HepG2 (cell line): ENCODE measurements around the gene ZBTB48. TPM values are rescaled to one million over a fixed set of nuclear protein-coding genes. Genes with fewer than 3 reads are reported as not detected.

ENCODE experiments used
- ASH2L ChIP-seq: fragments of 300-600, 200-600 bp; sonication (generic); IDR thresholded peaks from 2 replicates; pipeline ENCODE4 v1.7.0; 2017; ENCODE audit warnings: low read depth, mild to moderate bottlenecking, moderate library complexity, mixed read lengths, low read length; ENCODE audit not compliant: insufficient read length
- ATF1 ChIP-seq: IDR thresholded peaks from 2 replicates; pipeline ENCODE4 v1.6.1; 2016; ENCODE audit warnings: mild to moderate bottlenecking, control low read depth
- FOXK2 ChIP-seq: fragments of 450-650 bp; IDR thresholded peaks from 2 replicates; pipeline ENCODE4 v1.6.1; 2016
- HBP1 ChIP-seq: IDR thresholded peaks from 2 replicates; pipeline ENCODE4 v1.6.1; 2016; ENCODE audit warnings: low read depth, control low read depth
- HDAC2 ChIP-seq: sonication (generic); formaldehyde crosslinking; IDR thresholded peaks from 2 replicates; pipeline ENCODE4 v1.4.0; 2020; ENCODE audit warnings: missing genetic modification reagents
- HMGXB3 ChIP-seq: sonication (generic); formaldehyde crosslinking; IDR thresholded peaks from 2 replicates; pipeline ENCODE4 v1.4.0; 2020; ENCODE audit warnings: missing genetic modification reagents, borderline replicate concordance
- MED8 ChIP-seq: sonication (generic); formaldehyde crosslinking; IDR thresholded peaks from 2 replicates; pipeline ENCODE4 v1.8.1; 2023; ENCODE audit warnings: mild to moderate bottlenecking, missing genetic modification reagents; ENCODE audit not compliant: insufficient replicate concordance
- MIER3 ChIP-seq: IDR thresholded peaks from 2 replicates; pipeline ENCODE4 v1.6.1; 2016; ENCODE audit warnings: missing compliant biosample characterization, borderline replicate concordance
- PLRG1 ChIP-seq: fragments of 450-650 bp; conservative IDR thresholded peaks from 2 replicates; pipeline ENCODE4 v1.6.1; 2016
- PPARG ChIP-seq: conservative IDR thresholded peaks from 2 replicates; pipeline ENCODE4 v1.6.1; 2016; ENCODE audit warnings: missing biosample characterization, missing genetic modification reagents
- REL ChIP-seq: sonication (generic); formaldehyde crosslinking; conservative IDR thresholded peaks from 2 replicates; pipeline ENCODE4 v1.8.0; 2022; ENCODE audit warnings: mild to moderate bottlenecking, missing genetic modification reagents, moderate library complexity
- SKI ChIP-seq: fragments of 450-650 bp; IDR thresholded peaks from one replicate; pipeline ENCODE4 v1.6.1; 2018; ENCODE audit warnings: mild to moderate bottlenecking; ENCODE audit not compliant: partially characterized antibody
- TOE1 ChIP-seq: sonication (generic); formaldehyde crosslinking; IDR thresholded peaks from 2 replicates; pipeline ENCODE4 v1.4.0; 2020; ENCODE audit warnings: mild to moderate bottlenecking, missing genetic modification reagents
- ZNF282 ChIP-seq: fragments of 450-650 bp; IDR thresholded peaks from 2 replicates; pipeline ENCODE4 v1.6.1; 2018; ENCODE audit not compliant: partially characterized antibody
- ZNF362 ChIP-seq: sonication (generic); formaldehyde crosslinking; IDR thresholded peaks from 2 replicates; pipeline ENCODE4 v1.4.0; 2020; ENCODE audit warnings: missing genetic modification reagents, mild to moderate bottlenecking, borderline replicate concordance
- ZNF503 ChIP-seq: sonication (generic); formaldehyde crosslinking; IDR thresholded peaks from 2 replicates; pipeline ENCODE4 v1.4.0; 2020; ENCODE audit warnings: missing genetic modification reagents
- ZSCAN25 ChIP-seq: sonication (generic); formaldehyde crosslinking; IDR thresholded peaks from 2 replicates; pipeline ENCODE4 v1.8.0; 2022; ENCODE audit warnings: mild to moderate bottlenecking, missing genetic modification reagents
- polyA plus RNA-seq, 8 experiments: library from polyadenylated mRNA; depleted of rRNA in 3 of 8; stranded (reverse) in 7 of 8; unstranded in 1 of 8; fragments of >200 nt; fragmentation: Illumina TruSeq in 4 of 8; extraction: Trizol in 4 of 8; gene quantifications; 2 replicates each; pipeline versions ENCODE4 v1.2.1 to v1.2.3, GENCODE V29; 2011 to 2016; ENCODE audit warnings: low read depth in 4 of 8, missing spikeins in 1 of 8, mixed read lengths in 1 of 8; ENCODE audit not compliant: insufficient read depth in 1 of 8
- total RNA-seq, 5 experiments: library from RNA; depleted of rRNA; stranded (reverse); fragments of >200 nt; fragmentation: Illumina TruSeq; extraction: Trizol; gene quantifications; 2 replicates each; pipeline ENCODE4 v1.2.3, GENCODE V29; 2016; ENCODE audit warnings: low read depth in 1 of 5
- TF ChIP-seq, protein P1 (sequence below): sonication (generic); formaldehyde crosslinking; IDR thresholded peaks from 2 replicates; pipeline ENCODE4 v1.4.0; 2020; ENCODE audit warnings: mild to moderate bottlenecking, missing genetic modification reagents, borderline replicate concordance
- TF ChIP-seq, protein P2 (sequence below): IDR thresholded peaks from 2 replicates; pipeline ENCODE4 v1.6.1; 2016; ENCODE audit warnings: mild to moderate bottlenecking, missing biosample characterization, missing genetic modification reagents

The ZBTB48 gene
- total and polyA plus RNA-seq, 2 of the 13 experiments (the other 11 are each of a cell fraction or from before 2014, with no cell fraction given), result 13.0 to 17.1 TPM

DNA sequence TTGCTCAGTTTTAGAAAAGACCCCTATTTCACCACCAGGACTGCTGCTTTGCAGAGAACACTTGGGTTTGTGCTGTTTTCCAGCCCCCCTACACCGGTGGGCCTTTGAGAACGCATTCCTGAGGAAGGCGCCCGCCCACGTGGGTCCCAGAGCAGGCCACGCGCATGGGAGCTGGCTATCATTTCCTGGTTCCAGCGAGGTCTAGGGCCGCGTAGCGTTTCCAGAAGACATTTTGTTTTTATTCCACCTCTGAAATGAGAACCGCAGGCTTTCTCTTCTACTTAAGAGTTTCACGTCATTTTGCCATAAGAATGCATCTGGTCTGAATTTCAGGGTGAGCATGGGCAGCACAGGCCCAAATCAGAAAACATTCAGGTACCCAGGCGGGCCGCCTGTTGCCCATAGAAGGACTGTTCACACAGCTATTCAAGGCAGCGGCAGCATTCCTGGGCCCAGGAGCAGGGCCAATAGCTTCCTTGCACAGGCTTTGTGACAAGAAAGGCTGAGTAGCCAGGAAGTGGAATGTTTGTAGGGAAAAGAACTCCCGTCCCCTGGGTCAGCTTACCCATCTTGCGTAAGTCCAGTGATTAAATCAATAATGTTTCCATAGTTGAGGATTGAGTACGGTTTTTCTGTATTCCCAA lies 24.2 kb downstream of the ZBTB48 start (continued):
- TF ChIP-seq ZSCAN25 (no peak), SKI (no peak), ZNF282 (no peak), ZNF362 (CRISPR knock-in tag) (no peak), ATF1 (CRISPR knock-in tag) (no peak; the same call in 1 of the 2 replicates), PPARG (CRISPR knock-in tag) (peak; percentile 43; the same call in 1 of the 2 replicates), MED8 (CRISPR knock-in tag) (peak; percentile 23), REL (no peak), TOE1 (CRISPR knock-in tag) (no peak), HBP1 (CRISPR knock-in tag) (no peak; the same call in 1 of the 2 replicates), FOXK2 (no peak), PLRG1 (no peak), HMGXB3 (peak; percentile 51; the same call in 1 of the 2 replicates), ZNF503 (CRISPR knock-in tag) (no peak), HDAC2 (CRISPR knock-in tag) (peak; percentile 61; the same call in 1 of the 2 replicates), MIER3 (0 out of 2 replicates have a peak, but pooled peaks have one; percentile 22), ASH2L (no peak)
- TF ChIP-seq, protein P1, sequence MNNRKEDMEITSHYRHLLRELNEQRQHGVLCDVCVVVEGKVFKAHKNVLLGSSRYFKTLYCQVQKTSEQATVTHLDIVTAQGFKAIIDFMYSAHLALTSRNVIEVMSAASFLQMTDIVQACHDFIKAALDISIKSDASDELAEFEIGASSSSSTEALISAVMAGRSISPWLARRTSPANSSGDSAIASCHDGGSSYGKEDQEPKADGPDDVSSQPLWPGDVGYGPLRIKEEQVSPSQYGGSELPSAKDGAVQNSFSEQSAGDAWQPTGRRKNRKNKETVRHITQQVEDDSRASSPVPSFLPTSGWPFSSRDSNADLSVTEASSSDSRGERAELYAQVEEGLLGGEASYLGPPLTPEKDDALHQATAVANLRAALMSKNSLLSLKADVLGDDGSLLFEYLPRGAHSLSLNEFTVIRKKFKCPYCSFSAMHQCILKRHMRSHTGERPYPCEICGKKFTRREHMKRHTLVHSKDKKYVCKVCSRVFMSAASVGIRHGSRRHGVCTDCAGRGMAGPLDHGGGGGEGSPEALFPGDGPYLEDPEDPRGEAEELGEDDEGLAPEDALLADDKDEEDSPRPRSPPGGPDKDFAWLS (CRISPR knock-in tag), result no peak
- TF ChIP-seq, protein P2, sequence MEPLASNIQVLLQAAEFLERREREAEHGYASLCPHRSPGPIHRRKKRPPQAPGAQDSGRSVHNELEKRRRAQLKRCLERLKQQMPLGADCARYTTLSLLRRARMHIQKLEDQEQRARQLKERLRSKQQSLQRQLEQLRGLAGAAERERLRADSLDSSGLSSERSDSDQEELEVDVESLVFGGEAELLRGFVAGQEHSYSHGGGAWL (CRISPR knock-in tag), result peak; percentile 80
